Measurements from ENCODE around the gene COMMD10.

The COMMD10 gene

DNA sequence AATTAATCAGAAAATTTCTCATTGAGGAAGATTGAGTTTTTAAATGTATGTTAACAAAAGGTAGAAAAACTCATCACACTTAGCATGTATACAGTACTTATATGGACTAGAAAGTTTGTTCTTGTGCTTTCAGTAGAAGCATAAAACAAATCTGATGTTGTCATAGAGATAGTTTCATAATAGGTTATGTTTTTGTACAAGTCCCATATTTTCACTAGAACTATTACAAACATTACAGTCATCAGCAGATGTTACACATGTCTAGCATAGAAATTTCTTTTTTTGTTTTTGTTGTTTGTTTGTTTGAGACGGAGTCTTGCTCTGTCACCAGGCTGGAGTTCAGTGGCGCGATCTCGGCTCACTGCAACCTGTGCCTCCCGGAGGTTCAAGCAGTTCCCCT lies 131.4 kb downstream of the COMMD10 start:
- DNase-seq, result no peak
- no peak for ATAC-seq

DNA sequence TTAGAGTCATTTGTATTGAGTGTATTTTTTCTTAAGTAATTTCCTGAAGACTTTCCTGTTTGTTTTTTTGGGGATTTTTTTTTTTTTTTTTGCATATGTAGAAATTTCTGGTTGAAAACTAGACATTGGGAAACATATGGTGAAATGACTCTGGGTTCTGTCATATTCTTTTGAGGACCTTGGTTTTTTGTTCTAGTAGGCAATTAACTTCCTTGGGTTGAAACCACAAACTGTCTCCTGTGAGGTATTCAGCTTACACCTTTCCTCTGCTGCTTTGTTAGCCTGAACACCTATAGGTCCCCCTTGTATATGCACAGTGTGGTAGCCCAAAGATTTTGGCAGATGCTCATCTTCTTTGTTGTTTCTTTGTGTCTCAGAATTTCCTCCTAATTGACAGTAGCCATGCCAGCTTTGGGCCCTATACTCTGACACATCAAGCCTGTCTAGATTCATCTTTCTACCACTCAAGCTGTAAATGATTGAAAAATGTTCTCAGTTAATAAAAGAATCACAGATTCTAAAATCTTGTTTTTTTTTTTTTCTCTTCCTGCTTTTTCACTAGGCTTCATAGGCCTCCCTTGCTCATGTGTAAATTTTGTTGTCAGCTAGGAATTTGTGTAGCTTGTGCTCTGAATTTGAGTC lies 140.6 kb downstream of the COMMD10 start:
- ATAC-seq (no peak), DNase-seq (no peak)

DNA sequence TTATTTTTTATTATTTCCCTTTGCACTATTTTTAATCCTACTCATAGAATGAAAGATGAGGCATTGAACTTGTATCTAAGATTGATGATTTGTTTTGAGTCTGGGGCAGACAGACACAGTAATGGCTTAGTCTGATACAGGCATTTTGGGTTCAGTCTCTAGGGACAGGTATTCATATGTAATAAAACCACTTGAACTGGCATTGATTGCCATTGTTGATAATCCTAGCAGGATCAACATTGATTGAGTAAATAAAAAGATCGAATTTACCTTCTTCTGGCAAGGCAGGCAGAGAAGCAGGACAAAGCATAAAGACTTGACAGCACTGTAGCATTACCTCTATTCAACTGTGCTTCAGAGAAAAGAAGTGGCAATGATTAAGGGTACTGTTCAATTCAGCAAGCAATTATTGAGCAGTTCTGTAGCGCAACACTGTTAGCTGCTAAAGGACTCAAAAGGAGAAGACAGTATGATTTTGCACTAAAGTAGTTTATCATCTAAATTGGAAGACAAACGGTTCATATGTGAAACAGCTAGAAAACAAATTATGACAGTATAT lies 144.4 kb downstream of the COMMD10 start:
- ATAC-seq (no peak), DNase-seq (no peak)

DNA sequence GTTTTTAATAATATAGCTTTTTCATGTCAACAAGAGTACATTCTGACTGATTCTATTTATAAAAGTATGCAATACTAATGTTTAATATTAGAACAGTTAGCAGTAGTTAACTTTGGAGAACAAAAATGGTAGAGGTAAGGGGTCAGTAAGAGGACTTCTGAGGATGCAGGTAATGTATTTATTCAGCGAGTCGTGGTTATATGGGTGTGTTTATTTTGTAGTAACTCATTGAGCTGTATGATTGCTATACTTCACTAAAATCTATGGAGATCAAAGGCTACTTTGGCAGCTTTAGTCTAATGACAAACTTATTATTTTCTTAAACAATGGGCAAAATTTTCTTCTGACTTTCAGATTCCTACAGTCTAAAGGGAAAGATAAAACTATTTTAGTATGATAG lies 146.5 kb downstream of the COMMD10 start:
- no peak for DNase-seq

DNA sequence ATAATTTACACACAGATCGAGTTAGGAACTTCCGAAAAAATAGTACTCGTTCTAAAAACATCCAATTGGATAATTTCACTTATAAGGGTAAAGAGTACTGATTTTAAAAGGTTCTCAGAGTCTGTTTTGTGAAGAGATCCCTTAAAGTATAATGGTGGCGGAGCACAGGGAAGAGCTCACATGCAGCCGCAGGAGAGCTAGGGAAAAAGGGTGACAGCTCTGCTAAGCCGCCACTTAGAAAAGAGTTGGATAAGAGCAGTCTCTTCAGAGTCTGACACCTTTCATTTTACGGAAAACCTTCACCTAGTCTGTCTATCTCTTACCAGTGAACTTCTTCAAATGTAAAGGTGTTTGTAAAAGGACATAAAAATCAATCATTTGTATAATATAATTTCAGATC lies 149.9 kb downstream of the COMMD10 start:
- DNase-seq (no peak), ATAC-seq (no peak)

More for the DNA sequence above, 146.5 kb downstream of the COMMD10 start:
- ATAC-seq, result no peak

DNA sequence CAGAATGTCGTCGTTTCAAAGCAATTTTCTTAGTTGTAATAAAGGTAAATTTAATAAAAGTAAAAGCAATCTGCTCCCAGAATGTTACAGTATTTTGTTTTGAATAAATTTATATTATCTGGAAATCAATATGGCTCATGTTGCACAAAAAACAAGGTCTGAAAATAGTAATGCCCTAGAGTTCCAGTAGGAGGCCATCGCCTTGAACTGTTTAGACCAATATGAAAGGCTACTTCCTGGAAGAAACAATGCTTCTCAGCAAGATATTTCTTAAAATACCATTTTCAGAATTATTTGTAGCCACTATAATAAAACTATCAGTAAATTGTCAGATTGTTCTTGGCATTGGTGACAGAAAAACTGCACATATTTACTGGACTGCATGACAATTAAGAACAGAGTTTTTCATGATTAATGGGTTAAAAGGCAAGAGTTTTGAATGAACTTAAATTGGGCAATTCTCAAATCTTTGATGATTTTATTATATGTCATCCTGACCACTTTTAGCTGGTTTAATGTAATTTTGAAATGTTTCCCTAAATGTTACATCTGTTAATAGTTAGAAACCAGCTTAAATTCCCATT lies 153.2 kb downstream of the COMMD10 start:
- DNase-seq, result no peak
- no peak for ATAC-seq

DNA sequence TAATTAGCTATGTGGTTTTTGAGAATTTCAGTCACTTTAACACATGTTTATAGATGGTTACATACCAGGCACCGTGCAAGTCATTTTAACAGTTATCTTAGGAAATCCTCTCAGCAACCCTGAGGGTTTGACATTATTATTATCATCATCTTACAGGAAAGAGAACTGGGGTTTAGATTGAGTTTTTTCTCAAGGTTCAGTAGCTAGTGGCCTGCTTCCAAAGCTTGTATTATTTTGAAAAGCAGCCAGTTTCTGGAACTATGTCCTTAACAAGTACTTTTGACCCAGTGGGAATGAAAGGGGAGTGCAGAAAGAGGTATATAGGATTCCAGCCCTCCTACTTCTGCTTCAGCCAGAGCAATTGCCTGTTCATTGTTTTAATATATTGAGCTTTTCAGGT lies 157.5 kb downstream of the COMMD10 start:
- ATAC-seq (no peak), DNase-seq (no peak)

DNA sequence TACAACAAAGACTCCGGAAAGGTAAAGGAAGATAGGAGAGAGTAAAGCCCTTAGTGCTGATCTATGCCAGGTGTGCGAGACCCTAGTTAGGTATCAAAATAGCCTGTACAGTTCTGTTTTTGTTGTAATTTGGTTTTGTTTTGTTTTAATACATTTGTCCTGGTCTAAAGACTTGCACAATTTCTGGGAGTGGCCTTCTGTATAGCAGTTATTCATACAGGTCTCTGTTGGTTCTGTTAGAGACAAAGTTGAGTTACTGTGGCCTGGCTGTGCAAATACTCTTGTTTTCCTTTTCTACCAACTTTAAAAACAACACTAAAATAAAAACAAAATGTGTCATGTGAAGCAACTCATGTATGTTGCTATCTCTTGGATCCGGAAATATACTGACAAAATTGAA lies 163.6 kb downstream of the COMMD10 start:
- DNase-seq (no peak), ATAC-seq (no peak)

DNA sequence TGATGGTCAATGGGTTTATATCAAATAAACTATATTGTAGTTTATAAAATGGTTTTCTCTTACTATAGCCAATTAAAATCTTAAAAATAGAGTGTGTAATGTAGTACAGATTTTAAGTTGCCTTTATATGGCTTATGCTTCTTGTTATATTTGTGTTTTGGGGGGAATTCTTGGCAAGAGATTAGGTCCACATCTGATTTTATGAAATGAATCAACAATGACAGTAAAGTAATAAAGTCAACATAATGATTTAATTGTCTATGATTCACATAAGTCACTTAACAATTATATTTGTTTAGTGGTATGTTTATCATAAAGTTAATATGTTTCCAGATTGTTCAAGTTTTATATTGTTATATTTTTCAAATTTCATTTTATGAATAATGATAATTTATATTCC lies 164.8 kb downstream of the COMMD10 start:
- DNase-seq (no peak), ATAC-seq (no peak)

DNA sequence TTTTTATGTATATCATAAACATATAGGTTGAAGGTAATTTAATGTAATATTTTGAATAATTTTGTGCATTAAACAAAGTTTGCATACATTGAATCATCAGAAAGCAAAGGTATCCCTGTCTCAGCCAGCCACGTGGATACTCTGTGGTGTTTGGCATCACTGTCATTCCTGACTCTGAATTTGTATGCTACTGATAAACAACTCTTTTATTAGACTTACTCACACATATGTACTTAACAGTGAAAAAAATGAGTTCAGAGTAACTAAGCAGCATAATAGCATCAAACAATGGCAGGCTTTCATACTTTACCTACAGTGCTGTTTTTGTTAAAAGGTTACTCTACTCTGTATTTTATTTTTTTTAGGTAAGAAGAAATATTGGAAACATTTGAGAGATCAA lies 171.9 kb downstream of the COMMD10 start:
- DNase-seq (no peak), ATAC-seq (no peak)

DNA sequence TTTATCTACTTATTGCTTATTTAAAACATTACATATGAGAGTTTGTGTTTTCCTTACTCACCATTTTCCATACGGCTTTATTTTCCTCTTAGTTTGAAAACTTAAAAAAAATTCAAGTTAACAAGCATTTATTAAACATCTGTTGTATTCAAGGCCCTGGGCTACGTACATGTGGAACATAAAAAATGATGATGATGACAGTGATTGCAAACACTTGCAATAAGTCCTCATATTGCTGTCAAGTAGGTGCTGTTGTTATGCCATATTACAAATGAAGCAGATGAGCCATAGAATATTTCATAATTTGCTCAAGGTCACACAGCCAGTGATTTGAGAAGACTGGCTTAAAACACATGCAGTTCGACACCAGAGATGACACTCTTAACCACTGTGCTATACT lies 180.6 kb downstream of the COMMD10 start:
- ATAC-seq (no peak), DNase-seq (no peak)

DNA sequence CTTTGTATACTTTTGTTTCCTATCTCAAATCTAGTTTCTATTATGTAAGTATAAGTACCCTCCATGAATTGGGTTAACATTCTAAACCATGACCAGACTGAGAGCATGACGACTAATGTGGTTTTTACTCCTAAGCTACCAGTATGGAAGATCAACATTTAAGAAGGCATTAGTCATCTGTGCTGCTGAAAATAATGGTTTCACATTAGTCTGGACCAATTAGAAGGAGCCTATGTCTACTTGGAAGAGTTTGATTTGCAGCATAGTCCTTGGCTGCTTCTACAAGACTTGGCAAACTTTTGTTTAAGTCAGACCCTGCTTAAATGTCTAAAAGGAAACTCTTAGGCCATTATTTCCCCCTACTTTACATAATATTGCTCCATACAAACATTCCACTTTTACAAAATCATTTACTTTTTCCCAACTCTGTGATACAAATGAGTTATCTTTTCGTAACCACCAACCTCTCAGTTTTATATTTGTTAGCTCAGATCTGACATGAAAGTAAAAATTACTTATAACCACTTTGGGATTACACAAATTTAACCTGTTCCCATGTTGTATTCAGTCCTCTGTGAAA lies 186.7 kb downstream of the COMMD10 start:
- ATAC-seq (peak; percentile 63), DNase-seq (no peak)

DNA sequence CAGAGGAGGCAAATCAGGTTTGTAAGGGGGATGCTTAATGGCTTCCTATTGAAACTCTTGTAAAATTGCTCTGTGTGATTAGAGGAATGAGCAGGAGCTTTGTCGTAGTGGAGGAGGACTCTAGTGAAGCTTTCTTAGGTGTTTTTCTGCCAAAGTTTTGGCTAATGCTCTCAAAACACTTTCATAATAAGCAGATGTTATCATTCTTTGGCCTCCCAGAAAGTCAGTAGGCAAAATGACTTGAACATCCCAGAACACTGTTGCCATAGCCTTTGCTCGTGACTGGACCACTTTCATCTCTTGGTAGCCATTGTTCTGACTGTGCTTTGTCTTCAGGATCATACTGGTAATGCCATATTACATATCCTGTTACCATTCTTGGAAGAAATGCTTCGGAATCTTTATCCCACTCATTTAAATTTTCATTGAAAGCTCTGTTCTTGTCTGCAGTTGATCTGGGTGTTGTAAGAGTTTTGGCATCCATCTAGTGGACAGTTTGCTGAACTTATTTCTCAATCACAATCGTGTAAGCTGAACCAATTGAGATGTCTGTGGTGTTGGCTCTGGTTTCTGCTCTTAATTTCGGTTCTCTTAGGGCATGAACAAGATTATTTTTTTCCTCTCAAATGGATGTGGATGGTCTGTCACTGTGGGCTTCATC lies 187.6 kb downstream of the COMMD10 start:
- ATAC-seq, result no peak
- no peak for DNase-seq

DNA sequence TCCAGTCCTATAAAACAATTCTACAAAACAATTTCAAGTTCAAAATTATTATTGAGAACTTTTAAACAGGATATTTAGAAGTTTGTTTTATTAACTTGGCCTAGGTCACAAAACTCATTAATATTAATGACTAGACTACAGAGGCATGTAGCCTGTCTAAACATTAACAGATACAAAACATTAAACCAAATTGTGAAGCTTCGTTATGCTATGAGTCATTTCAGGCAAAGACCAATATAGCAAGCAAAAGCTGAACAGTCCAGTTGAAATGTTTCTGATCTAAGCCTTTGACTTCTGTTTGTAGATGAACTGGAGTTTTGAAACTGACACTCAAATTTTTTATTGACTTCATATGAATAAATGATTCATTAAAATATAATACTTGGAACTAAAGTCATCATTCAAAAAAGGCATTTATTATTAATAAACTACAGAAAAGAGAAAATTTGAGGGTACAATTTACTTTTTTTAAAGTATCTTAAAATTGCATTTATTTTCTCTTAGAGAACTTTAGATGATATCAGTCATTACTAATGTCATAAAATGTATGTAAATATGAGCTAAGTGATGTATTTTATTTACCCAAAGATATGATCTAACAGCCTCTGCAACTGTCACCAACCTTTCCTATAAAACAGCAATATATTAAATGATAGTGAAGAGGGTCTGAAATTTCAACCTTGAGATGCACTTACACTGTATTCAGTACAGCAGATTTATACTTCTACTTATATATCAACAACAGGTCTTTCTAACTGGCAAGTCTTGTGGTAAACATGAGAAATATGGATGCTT lies 188.8 kb downstream of the COMMD10 start:
- ATAC-seq, result no peak
- no peak for DNase-seq

DNA sequence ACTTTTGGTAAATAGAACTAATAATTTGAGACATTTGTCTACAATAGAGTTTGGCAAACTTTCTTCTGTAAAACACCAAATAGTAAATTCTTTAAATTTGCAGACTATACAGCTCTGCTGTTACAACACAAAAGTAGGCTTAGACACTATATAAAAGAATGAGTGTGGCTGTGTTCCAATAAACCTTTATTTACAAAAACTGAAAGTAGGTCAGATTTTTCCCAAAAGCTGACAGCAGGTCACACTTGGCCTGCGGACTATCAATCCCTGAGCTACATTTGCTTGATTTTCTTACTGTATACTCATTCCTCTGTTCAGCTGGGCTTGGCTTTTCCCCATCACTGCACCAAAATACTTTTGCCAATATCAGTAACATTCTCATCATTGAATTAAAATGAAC lies 189.4 kb downstream of the COMMD10 start:
- ATAC-seq (no peak), DNase-seq (no peak)

DNA sequence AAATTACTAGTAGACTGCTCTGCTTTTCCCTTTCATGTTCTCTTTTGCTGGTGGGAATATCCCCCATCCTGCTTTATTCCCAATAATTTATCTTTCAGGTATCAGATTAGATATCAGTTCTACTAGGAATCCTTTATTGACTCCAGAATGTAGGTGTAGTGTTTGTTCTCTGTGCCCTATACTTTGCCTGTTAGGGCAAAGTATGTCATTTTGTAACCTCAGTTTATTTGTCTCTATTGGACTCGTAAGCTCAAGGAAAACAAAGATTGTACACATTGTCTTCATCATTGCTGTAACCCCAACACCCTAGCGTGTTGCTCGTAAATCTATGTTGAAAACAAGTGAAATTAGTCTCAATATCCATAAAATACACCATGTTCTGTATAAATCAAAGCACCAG lies 190.5 kb downstream of the COMMD10 start:
- DNase-seq (no peak), ATAC-seq (no peak)

DNA sequence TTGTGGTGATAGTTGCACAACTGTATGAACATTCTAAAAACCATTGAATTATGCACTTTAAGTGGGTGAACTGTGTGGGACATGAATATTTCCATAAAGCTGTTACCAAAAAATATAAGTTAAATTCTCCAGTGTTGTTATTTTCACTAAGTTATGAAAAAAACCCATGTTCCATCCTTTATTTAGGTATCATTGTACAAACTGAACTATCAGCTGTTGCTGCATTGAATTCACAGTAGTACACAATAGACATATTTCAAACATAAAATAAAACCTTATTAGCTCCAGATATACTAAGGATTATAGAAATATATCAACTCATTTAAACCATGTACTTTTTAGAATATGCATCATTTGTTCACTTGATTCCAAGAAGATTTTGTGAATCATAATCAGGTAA lies 192.1 kb downstream of the COMMD10 start:
- ATAC-seq (no peak), DNase-seq (no peak)

DNA sequence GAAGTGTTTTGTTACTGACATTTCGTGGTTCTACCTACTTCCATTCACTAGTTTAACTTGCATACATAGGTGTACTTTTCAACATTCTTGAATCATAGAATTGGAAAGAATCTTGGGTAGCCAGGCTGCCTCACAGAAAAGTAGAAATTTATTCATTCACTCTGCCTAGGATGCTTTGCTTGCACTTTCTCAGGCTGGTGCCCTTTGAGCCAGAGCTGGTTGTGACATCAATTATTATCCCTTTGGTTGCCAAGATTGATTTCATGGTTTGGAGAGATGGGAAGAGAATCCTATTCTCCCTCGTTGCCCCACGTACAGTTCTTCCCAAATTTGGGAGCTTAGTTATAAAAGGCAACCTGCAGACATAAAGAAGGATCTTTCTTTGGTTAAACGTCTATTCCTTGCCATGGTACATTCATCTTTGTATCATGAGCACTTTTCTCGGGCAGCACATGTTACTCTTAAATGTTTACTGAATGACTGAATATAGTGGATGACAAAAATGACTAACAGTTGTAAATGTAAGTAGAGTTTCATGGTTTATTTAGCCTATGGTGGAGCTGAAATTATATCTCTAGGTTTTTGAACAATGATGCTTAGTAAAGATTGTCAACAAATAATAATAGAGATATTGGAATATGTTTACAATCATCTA lies 195.5 kb downstream of the COMMD10 start:
- ATAC-seq (no peak), DNase-seq (no peak)

DNA sequence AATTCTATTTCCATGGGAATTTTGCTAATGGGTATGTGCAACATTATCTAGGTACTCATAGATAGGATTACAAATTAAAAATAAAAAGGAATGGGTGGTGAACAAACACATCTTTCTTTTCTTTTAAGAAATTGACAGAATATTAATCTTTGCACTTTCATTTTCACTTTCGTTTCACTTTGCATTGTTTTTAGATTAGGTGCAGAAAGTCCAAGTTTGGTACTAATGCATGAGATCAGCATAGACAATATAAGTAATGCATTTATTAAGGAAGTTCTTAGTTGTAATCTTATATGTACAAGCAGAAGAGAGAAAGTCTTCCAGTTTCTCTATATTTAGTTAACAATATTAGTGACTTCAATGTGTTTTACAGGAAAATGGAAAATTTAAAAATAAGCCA lies 196.5 kb downstream of the COMMD10 start:
- no peak for ATAC-seq
- no peak for DNase-seq

DNA sequence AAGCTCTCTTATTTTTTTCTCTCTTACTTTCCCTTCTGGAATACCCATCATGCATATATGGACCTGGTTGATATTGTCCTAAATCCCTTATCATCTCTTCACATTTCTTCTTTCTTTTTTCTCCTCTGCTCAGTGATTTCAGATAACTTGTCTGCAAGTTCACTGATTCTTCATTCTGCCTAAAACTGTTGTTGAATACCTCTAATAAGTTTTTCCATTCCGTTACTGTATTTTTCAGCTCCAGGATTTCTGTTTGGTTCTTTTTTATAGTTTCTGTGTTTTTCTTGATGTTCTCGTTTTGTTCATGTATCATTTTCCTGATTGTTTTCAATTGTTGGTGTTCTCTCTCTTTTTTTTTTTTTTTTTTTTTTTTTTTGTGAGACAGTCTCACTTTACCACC lies 203.7 kb downstream of the COMMD10 start:
- DNase-seq (no peak), ATAC-seq (no peak)

DNA sequence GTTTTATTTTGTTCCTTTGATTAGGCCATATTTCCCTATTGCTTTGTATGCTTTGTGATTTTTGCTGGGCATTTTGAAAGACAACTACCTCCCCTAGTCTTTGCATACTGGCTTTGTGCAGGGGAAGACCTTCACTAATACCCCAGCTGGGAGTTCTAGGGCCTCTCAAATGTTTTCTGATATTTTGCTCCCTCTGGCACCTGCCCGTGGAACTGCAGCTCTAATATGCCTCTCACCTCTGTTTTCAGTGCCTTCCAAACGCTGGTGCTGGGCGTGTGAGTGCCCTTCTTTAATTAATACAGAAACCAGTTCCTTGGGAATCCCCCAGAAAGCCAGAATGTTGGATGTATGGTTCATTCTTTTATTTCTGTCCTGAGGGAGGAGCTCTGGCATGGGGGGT lies 204.5 kb downstream of the COMMD10 start:
- DNase-seq, result no peak
- ATAC-seq, result no peak

DNA sequence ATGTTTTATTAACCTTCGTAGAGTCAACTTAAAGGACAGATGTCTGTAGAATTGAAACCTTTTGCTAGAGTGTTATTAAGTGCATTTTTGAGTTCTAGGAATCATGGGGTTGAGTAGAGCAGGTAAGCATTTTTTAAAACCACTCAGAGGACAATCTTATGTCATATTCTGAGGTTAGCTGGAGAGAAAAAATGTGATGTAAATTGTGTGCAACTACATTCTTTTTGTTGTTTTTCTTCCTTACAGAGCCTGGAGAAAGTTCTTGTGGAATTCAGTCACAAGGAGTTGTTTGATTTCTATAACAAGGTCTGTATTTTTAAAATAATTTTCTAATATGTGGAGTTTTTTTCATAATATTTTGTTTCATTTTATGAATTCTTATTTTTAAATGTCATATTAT lies 206.4 kb downstream of the COMMD10 start:
- DNase-seq (no peak), ATAC-seq (no peak)

All from stimulated activated naive CD8-positive, alpha-beta T cell treated with anti-CD3 and anti-CD28 coated beads, Interleukin-15, Interleukin-2, amounts not matched to agents 100 U/mL and 50 U/mL, for 24 hours (primary cell).